ENCODE results near the gene PARN. TPM values are rescaled to one million over a fixed set of nuclear protein-coding genes. Genes with fewer than 3 reads are reported as not detected.

The PARN gene
- total RNA-seq, 2 donors from 2014 or later = 24.1 to 99.9 TPM

DNA sequence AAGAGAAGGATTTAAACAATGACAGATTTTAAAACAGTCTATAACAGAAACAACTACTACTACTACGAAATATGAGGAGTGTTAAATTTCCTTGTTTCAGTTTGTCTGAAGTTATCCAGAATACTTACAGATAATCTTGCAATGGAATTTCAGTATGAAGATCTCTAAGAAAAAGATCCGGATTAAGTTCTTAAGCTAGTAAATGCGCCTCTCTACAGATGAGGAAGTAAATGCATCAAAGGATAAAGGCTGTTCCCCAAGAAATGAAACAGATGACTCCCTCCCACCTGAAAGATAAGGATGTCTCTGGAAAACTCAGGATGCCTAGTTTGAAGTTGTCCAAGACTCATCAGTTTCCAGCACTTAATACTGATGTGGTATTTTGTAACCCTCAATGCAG, 105.1 kb downstream of the PARN start:
- Histone ChIP-seq H3K36me3 (replicated peaks in 1 of 2; ENCODE audit: insufficient read depth in 1 of 2, low read depth in 2 of 2) (no peaks in the 10 kb centered on the region), H3K27ac (no peak overlapping the region), H3K4me3 (no peak overlapping the region), H3K9me3 (no peaks in the 10 kb centered on the region), H3K27me3 (no peaks in the 10 kb centered on the region), H3K4me1 (peaks cover 33% of the 10 kb centered on the region)
- WGBS, 2 donors = 87 to 90% methylated on average over 3 of the region's 3 CpGs
- intact Hi-C loops (cut with DNase I) = no loop called here
- DNase-seq (no peak), ATAC-seq (no peak)
- TF ChIP-seq POLR2A (IDR thresholded peaks at IDR 0.05) = no peak
- TF ChIP-seq, protein P1, sequence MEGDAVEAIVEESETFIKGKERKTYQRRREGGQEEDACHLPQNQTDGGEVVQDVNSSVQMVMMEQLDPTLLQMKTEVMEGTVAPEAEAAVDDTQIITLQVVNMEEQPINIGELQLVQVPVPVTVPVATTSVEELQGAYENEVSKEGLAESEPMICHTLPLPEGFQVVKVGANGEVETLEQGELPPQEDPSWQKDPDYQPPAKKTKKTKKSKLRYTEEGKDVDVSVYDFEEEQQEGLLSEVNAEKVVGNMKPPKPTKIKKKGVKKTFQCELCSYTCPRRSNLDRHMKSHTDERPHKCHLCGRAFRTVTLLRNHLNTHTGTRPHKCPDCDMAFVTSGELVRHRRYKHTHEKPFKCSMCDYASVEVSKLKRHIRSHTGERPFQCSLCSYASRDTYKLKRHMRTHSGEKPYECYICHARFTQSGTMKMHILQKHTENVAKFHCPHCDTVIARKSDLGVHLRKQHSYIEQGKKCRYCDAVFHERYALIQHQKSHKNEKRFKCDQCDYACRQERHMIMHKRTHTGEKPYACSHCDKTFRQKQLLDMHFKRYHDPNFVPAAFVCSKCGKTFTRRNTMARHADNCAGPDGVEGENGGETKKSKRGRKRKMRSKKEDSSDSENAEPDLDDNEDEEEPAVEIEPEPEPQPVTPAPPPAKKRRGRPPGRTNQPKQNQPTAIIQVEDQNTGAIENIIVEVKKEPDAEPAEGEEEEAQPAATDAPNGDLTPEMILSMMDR (IDR thresholded peaks at IDR 0.05) = no peak

DNA sequence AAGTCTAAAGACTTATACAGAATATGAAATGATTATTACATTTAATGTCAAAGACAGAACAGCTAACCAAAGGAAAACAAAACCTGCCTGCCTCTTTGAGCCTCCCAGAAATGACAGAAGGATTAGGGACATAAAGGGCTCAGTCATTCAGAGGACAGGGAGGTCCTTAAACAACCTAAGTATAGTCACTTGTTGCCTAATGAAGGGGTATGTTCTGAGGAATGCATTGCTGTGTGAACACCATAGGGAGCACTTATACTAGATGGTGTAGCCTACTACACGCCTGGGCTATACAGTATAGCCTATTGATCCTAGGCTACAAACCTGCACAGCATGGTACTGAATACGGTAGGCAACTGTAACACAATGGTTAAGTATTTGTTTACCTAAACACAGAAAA, 106.4 kb downstream of the PARN start:
- intact Hi-C loops (cut with DNase I) = no loop called here
- TF ChIP-seq, protein P1 (IDR thresholded peaks at IDR 0.05) = no peak
- TF ChIP-seq POLR2A (IDR thresholded peaks at IDR 0.05) = no peak
- H3K4me1 ChIP-seq = peaks cover 24% of the 10 kb centered on the region
- DNase-seq (no peak), ATAC-seq (no peak)
- H3K27ac ChIP-seq = no peak overlapping the region
- WGBS, 2 donors = 88 to 89% methylated on average over 2 of the region's 2 CpGs
- no peaks in the 10 kb centered on the region for H3K9me3 ChIP-seq
- H3K27me3 ChIP-seq = no peaks in the 10 kb centered on the region
- H3K36me3 ChIP-seq (replicated peaks in 1 of 2; ENCODE audit: insufficient read depth in 1 of 2, low read depth in 2 of 2) = no peaks in the 10 kb centered on the region
- H3K4me3 ChIP-seq = no peak overlapping the region

DNA sequence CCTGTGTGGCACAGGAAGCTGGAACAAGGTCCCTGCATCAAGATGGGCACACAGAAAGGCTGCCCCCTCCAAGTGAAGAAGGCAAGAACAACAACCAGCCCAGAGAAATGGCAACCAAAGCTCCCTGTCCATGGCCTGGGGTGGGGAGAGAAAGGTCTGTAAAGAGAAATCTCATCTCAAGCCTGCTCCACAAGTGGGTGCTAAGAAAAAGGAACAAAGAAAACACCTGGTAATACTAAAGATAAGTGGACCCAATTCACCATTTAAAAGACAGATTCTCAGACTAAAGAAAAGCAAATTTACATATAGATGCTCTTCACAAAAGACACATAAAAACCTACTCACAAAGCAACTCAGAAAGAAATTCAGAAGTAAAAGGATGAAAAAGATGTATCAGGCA, 107.4 kb downstream of the PARN start:
- TF ChIP-seq, protein P1 (IDR thresholded peaks at IDR 0.05) = no peak
- no peak for TF ChIP-seq POLR2A (IDR thresholded peaks at IDR 0.05)
- no peak for ATAC-seq
- no peaks in the 10 kb centered on the region for H3K9me3 ChIP-seq
- no peaks in the 10 kb centered on the region for H3K27me3 ChIP-seq
- H3K27ac ChIP-seq = no peak overlapping the region
- intact Hi-C loops (cut with DNase I) = no loop called here
- H3K4me3 ChIP-seq = no peak overlapping the region
- DNase-seq = no peak
- H3K4me1 ChIP-seq = peaks cover 14% of the 10 kb centered on the region
- H3K36me3 ChIP-seq (replicated peaks in 1 of 2; ENCODE audit: insufficient read depth in 1 of 2, low read depth in 2 of 2) = no peaks in the 10 kb centered on the region

DNA sequence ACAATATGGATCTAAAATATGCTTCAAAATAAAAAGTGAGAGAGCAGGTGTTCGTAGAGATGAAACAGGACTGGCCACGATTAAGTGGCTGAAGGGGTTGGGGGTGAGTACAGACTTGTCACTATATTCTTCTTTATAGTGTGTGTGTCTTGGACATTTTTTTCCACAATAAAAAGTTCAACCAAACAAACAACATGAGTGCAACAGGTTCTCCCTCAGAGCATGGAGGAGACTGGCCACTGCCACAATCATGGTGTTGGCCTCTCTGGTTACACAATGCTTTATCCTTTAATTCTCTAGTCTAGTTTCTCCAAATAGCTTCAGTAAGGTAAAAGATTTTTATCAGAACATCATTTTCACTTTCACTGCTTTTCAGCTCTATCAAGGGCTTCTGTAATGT, 109.3 kb downstream of the PARN start:
- Histone ChIP-seq H3K27ac (no peak overlapping the region), H3K4me3 (no peak overlapping the region), H3K4me1 (no peaks in the 10 kb centered on the region), H3K9me3 (no peaks in the 10 kb centered on the region), H3K36me3 (replicated peaks in 1 of 2; ENCODE audit: insufficient read depth in 1 of 2, low read depth in 2 of 2) (no peaks in the 10 kb centered on the region), H3K27me3 (no peaks in the 10 kb centered on the region)
- DNase-seq = no peak
- ATAC-seq = no peak
- intact Hi-C loops (cut with DNase I) = no loop called here
- 91 to 98% methylated on average over 2 of the region's 2 CpGs for WGBS, 2 donors
- TF ChIP-seq, protein P1 (IDR thresholded peaks at IDR 0.05) = no peak
- no peak for TF ChIP-seq POLR2A (IDR thresholded peaks at IDR 0.05)

DNA sequence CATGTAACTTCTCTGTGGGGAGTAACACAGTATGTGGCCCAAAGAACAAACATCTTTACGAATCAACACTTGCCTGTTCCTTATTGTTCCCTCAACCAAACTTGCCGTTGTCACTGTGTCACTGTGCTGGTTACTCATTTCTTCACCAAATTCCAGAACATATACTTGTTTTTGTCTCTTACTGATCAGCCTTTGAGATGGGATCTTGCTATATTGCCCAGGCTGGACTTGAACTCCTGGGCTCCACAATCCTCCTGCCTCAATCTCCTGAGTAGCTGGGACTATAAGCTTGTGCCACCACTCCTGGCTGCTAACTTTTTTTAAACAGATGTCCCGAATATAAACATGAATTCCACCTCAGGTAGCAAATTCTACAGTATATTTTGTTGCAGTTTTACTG, 115.1 kb downstream of the PARN start:
- 91 to 95% methylated on average over 3 of the region's 3 CpGs for WGBS, 2 donors
- intact Hi-C loops (cut with DNase I) = no loop called here
- no peaks in the 10 kb centered on the region for H3K27me3 ChIP-seq
- peaks cover 14% of the 10 kb centered on the region for H3K4me1 ChIP-seq
- H3K36me3 ChIP-seq (replicated peaks in 1 of 2; ENCODE audit: insufficient read depth in 1 of 2, low read depth in 2 of 2) = no peaks in the 10 kb centered on the region
- TF ChIP-seq, protein P1 (IDR thresholded peaks at IDR 0.05) = no peak
- no peak for TF ChIP-seq POLR2A (IDR thresholded peaks at IDR 0.05)
- no peaks in the 10 kb centered on the region for H3K9me3 ChIP-seq
- H3K27ac ChIP-seq = no peak overlapping the region
- ATAC-seq (no peak), DNase-seq (no peak)
- no peak overlapping the region for H3K4me3 ChIP-seq

All from body of pancreas (tissue), 4 donors.